Trophoblast cell (in vitro differentiated cells and primary cell): ENCODE data around the gene KAT6B.

Source experiments
- DNase-seq, 2 donors: peaks; one replicate each; pipeline ENCODE4 v3.0.0-alpha.2; 2016
- H2AFZ ChIP-seq: 2 replicates; pipeline ENCODE4 v1.6.1; 2013; ENCODE audit warnings: low read length, moderate library complexity, mild to moderate bottlenecking; ENCODE audit not compliant: insufficient read depth, poor library complexity
- H2AK5ac ChIP-seq: 2 replicates; pipeline ENCODE4 v1.6.1; 2013; ENCODE audit warnings: mild to moderate bottlenecking, low read length
- H2BK120ac ChIP-seq: 2 replicates; pipeline ENCODE4 v1.6.1; 2013; ENCODE audit warnings: low read length, mild to moderate bottlenecking, moderate library complexity; ENCODE audit not compliant: insufficient read depth, poor library complexity
- H2BK12ac ChIP-seq: 2 replicates; pipeline ENCODE4 v1.6.1; 2013; ENCODE audit warnings: mild to moderate bottlenecking, low read length, moderate library complexity
- H2BK5ac ChIP-seq: 2 replicates; pipeline ENCODE4 v1.6.1; 2013; ENCODE audit warnings: low read length, low read depth, moderate library complexity, mild to moderate bottlenecking; ENCODE audit not compliant: poor library complexity
- H3K14ac ChIP-seq: 2 replicates; pipeline ENCODE4 v1.6.1; 2013; ENCODE audit warnings: mild to moderate bottlenecking, low read length
- H3K18ac ChIP-seq: 2 replicates; pipeline ENCODE4 v1.6.1; 2013; ENCODE audit warnings: mild to moderate bottlenecking, low read length
- H3K23ac ChIP-seq: 2 replicates; pipeline ENCODE4 v1.6.1; 2013; ENCODE audit warnings: low read length
- H3K27ac ChIP-seq: 2 replicates; pipeline ENCODE4 v1.5.1; 2013; ENCODE audit warnings: low read depth, mild to moderate bottlenecking, inconsistent platforms, low read length, moderate library complexity
- H3K27me3 ChIP-seq: 2 replicates; pipeline ENCODE4 v1.6.1; 2013; ENCODE audit warnings: inconsistent platforms, mild to moderate bottlenecking, low read length, moderate library complexity; ENCODE audit not compliant: insufficient read depth
- H3K36me3 ChIP-seq, 2 experiments: 1 replicate in 1 of 2; 2 replicates in 1 of 2; pipeline ENCODE4 v1.6.1; 2013; ENCODE audit warnings: low read length in 2 of 2, mild to moderate bottlenecking in 2 of 2, moderate library complexity in 1 of 2; ENCODE audit not compliant: insufficient read depth in 2 of 2, control insufficient read depth in 1 of 2
- H3K4ac ChIP-seq: 2 replicates; pipeline ENCODE4 v1.6.1; 2013; ENCODE audit warnings: low read depth, mild to moderate bottlenecking, low read length, moderate library complexity
- H3K4me1 ChIP-seq, 2 experiments: 1 replicate in 1 of 2; 2 replicates in 1 of 2; pipeline ENCODE4 v1.6.1; 2013; ENCODE audit warnings: low read length in 2 of 2, mild to moderate bottlenecking in 2 of 2, moderate library complexity in 1 of 2; ENCODE audit not compliant: insufficient read depth in 2 of 2, control insufficient read depth in 1 of 2
- H3K4me2 ChIP-seq: 2 replicates; pipeline ENCODE4 v1.6.1; 2013; ENCODE audit warnings: inconsistent platforms, mild to moderate bottlenecking, low read length, moderate library complexity
- H3K4me3 ChIP-seq: 2 replicates; pipeline ENCODE4 v1.5.1; 2013; ENCODE audit warnings: mild to moderate bottlenecking, low read depth, low read length, inconsistent platforms
- H3K79me1 ChIP-seq: one replicate; pipeline ENCODE4 v1.6.1; 2013; ENCODE audit warnings: low read length
- H3K79me2 ChIP-seq: 2 replicates; pipeline ENCODE4 v1.6.1; 2013; ENCODE audit warnings: low read length, mild to moderate bottlenecking; ENCODE audit not compliant: control insufficient read depth, insufficient read depth, poor library complexity
- H3K9ac ChIP-seq: 2 replicates; pipeline ENCODE4 v1.6.1; 2013; ENCODE audit warnings: mild to moderate bottlenecking, low read length
- H3K9me3 ChIP-seq: 2 replicates; pipeline ENCODE4 v1.6.1; 2013; ENCODE audit warnings: low read depth, mild to moderate bottlenecking, control low read depth, inconsistent platforms, low read length; ENCODE audit not compliant: insufficient read depth
- H4K12ac ChIP-seq: 2 replicates; pipeline ENCODE4 v1.6.1; 2013; ENCODE audit warnings: low read depth, mild to moderate bottlenecking, low read length, moderate library complexity
- H4K8ac ChIP-seq: 2 replicates; pipeline ENCODE4 v1.6.1; 2013; ENCODE audit warnings: low read depth, mild to moderate bottlenecking, low read length, moderate library complexity
- H4K91ac ChIP-seq: one replicate; pipeline ENCODE4 v1.6.1; 2013; ENCODE audit warnings: low read depth, mild to moderate bottlenecking, low read length, moderate library complexity
- WGBS: extraction: QIAGEN DNeasy Blood & Tissue Kit; methylation state at CpG from one replicate; pipeline ENCODE4 v1.1.7; 2013; ENCODE audit warnings: missing lambda C conversion rate; ENCODE audit not compliant: insufficient read length, insufficient coverage; ENCODE audit errors: extremely low coverage; 5-methylcytosine and 5-hydroxymethylcytosine counted together

Gene KAT6B

DNA sequence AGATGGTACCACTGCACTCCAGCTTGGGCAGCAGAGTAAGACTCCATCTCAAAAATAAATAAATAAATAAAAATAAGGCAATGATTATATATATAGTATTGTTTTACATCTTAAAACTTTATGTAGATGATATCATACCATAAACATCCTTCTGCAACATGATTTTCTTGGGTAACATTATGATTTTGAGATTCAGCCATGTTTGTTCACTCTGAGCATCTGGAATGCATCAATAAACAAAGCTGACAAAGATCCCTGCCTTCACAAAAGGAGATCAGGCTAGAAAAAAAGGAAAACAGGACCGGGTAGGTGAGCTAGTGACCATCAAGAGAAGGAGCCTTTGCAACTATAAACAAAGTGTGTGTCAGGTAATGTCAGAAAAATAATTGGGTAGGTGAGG lies 31.9 kb upstream of the KAT6B start:
- Histone ChIP-seq H3K4ac (no peak overlapping the region), H3K36me3 (no peaks in the 10 kb centered on the region), H3K9me3 (no peaks in the 10 kb centered on the region), H4K91ac (no peak overlapping the region), H3K27me3 (no peaks in the 10 kb centered on the region), H2BK12ac (no peak overlapping the region), H4K8ac (no peak overlapping the region), H2BK5ac (no peak overlapping the region), H3K4me1 (no peaks in the 10 kb centered on the region), H3K14ac (no peak overlapping the region), H3K79me1 (no peaks in the 10 kb centered on the region), H3K23ac (no peak overlapping the region), H4K12ac (no peak overlapping the region), H2AFZ (no peak overlapping the region), H2AK5ac (no peak overlapping the region), H3K9ac (no peak overlapping the region), H3K4me2 (no peak overlapping the region), H3K27ac (no peak overlapping the region), H3K4me3 (no peak overlapping the region), H3K79me2 (no peaks in the 10 kb centered on the region), H3K18ac (no peak overlapping the region), H2BK120ac (no peak overlapping the region)
- no CpG with 5 or more reads among the region's 1 CpG for WGBS
- no peak for DNase-seq

DNA sequence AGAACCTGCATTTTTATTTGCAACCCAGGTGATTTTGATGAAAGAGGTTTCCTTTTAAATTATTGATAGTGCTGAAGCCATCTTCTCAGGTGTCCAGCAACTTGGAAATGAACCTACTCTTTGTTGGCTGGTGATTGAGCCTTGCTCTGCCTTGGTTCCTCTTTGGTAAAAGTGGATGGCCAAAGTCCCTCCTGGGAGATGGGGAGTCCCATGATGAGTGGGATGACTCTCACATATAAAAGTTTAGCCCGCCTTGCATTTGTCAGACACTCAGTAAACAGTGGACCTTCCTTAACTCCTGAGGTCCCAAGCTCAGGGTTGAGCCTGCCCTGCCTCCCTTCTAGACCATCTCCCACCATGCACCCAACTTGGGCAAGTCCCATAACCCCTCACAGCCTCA lies 28.9 kb upstream of the KAT6B start:
- Histone ChIP-seq H2BK120ac (no peak overlapping the region), H3K9ac (no peak overlapping the region), H3K36me3 (no peaks in the 10 kb centered on the region), H3K9me3 (no peaks in the 10 kb centered on the region), H3K27me3 (no peaks in the 10 kb centered on the region), H3K4me3 (no peak overlapping the region), H3K23ac (no peak overlapping the region), H4K12ac (no peak overlapping the region), H2AK5ac (no peak overlapping the region), H3K4ac (no peak overlapping the region), H2AFZ (no peak overlapping the region), H3K18ac (no peak overlapping the region), H4K8ac (no peak overlapping the region), H3K27ac (no peak overlapping the region), H3K4me1 (no peaks in the 10 kb centered on the region), H3K4me2 (no peak overlapping the region), H3K14ac (no peak overlapping the region), H4K91ac (no peak overlapping the region), H2BK12ac (no peak overlapping the region), H3K79me2 (no peaks in the 10 kb centered on the region), H2BK5ac (no peak overlapping the region), H3K79me1 (no peaks in the 10 kb centered on the region)
- no peak for DNase-seq
- WGBS, result no CpG with 5 or more reads among the region's 1 CpG

DNA sequence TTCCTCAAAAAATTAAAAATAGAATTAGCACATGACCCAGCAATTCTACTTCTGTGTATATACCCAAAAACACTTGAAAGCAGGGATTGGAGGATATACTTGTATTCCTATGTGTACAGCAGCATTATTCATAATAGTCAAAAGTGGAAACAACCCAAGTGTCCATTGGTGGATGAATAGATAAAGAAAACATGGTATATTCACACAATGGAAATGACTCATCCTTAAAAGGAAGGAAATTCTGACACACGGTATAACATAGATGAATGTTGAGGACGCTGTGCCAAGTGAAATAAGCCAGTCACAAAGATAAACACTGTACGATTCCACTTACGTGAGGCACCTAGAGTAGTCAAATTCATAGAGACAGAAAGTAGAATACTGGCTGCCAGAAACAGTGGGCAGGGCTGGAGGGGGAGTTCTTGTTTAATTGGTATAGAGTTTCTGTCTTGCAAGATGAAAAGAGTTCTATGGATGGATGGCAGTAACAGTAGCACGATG lies 26.6 kb upstream of the KAT6B start:
- Histone ChIP-seq H3K9me3 (no peaks in the 10 kb centered on the region), H3K36me3 (no peaks in the 10 kb centered on the region), H2BK120ac (no peak overlapping the region), H2BK5ac (no peak overlapping the region), H3K79me1 (no peaks in the 10 kb centered on the region), H3K4ac (no peak overlapping the region), H3K27ac (no peak overlapping the region), H4K12ac (no peak overlapping the region), H4K91ac (no peak overlapping the region), H4K8ac (no peak overlapping the region), H3K79me2 (no peaks in the 10 kb centered on the region), H2AFZ (no peak overlapping the region), H2AK5ac (no peak overlapping the region), H3K18ac (no peak overlapping the region), H3K9ac (no peak overlapping the region), H2BK12ac (no peak overlapping the region), H3K23ac (no peak overlapping the region), H3K4me1 (no peaks in the 10 kb centered on the region), H3K4me3 (no peak overlapping the region), H3K27me3 (no peaks in the 10 kb centered on the region), H3K4me2 (no peak overlapping the region), H3K14ac (no peak overlapping the region)
- no CpG with 5 or more reads among the region's 5 CpGs for WGBS
- no peak for DNase-seq

DNA sequence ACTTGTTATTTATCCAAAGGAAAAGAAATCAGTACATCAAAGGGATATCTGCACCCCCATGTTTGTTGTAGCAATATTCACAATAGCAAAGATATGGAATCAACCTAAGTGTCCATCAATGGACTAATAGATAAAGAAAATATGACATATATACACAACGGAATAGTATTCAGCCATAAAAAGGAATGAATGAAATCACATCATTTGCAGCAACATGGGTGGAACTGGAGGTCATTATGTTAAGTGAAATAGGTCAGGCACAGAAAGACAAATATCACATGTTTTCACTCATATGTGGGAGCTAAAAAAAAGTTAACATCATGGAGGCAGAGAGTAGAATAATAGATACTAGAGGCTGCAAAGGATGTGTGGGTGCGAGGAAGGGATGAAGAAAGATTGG lies 25.0 kb upstream of the KAT6B start:
- Histone ChIP-seq H3K27me3 (no peaks in the 10 kb centered on the region), H4K91ac (no peak overlapping the region), H3K14ac (no peak overlapping the region), H3K18ac (no peak overlapping the region), H3K4me2 (no peak overlapping the region), H3K9me3 (no peaks in the 10 kb centered on the region), H3K4me3 (no peak overlapping the region), H2BK5ac (no peak overlapping the region), H4K12ac (no peak overlapping the region), H3K27ac (no peak overlapping the region), H4K8ac (no peak overlapping the region), H3K9ac (no peak overlapping the region), H3K79me2 (no peaks in the 10 kb centered on the region), H2AK5ac (no peak overlapping the region), H3K36me3 (no peaks in the 10 kb centered on the region), H2AFZ (no peak overlapping the region), H3K4me1 (no peaks in the 10 kb centered on the region), H2BK12ac (no peak overlapping the region), H3K23ac (no peak overlapping the region), H3K4ac (no peak overlapping the region), H3K79me1 (no peaks in the 10 kb centered on the region), H2BK120ac (no peak overlapping the region)
- DNase-seq, result no peak
- WGBS, result no CpG with 5 or more reads among the region's 2 CpGs
